NCI-H748 (cell line): ENCODE results near the gene USP20.
"Not testable (repeated sequence)": the region's sequence is repeated elsewhere in the genome, so short reads cannot be mapped to it uniquely, and the experiment has no call there.

Experiments used
- DNase-seq: peaks from one replicate; lab custom pipeline; 2025; ENCODE audit not compliant: unreplicated experiment; lab: John Stamatoyannopoulos, UW

The USP20 gene

GRCh38 chr9:129889122-129889940 is 54.1 kb downstream of the USP20 start:
- no peak for DNase-seq

GRCh38 chr9:129889941-129890717 is 54.9 kb downstream of the USP20 start:
- DNase-seq: no peak

- DNase-seq: not testable (repeated sequence)
Observed at GRCh38 chr9:129890718-129891299, 55.6 kb downstream of the USP20 start.

GRCh38 chr9:129891569-129891968 is 56.3 kb downstream of the USP20 start:
- no peak for DNase-seq

- DNase-seq: no peak
Observed at GRCh38 chr9:129894120-129894823, 59.0 kb downstream of the USP20 start.

GRCh38 chr9:129895376-129896268 is 60.4 kb downstream of the USP20 start:
- DNase-seq: no peak

- DNase-seq: no peak
Observed at GRCh38 chr9:129897263-129897662, 62.0 kb downstream of the USP20 start.

- no peak for DNase-seq
Observed at GRCh38 chr9:129898185-129898584, 62.9 kb downstream of the USP20 start.

- no peak for DNase-seq
Observed at GRCh38 chr9:129899620-129900019, 64.4 kb downstream of the USP20 start.

- no peak for DNase-seq
Observed at GRCh38 chr9:129900263-129901027, 65.2 kb downstream of the USP20 start.

- DNase-seq: no peak
Observed at GRCh38 chr9:129901993-129902739, 66.9 kb downstream of the USP20 start.

- DNase-seq: no peak
Observed at GRCh38 chr9:129902740-129903134, 67.5 kb downstream of the USP20 start.

- no peak for DNase-seq
Observed at GRCh38 chr9:129904734-129905133, 69.5 kb downstream of the USP20 start.

- DNase-seq: no peak
Observed at GRCh38 chr9:129906298-129906697, 71.0 kb downstream of the USP20 start.

- no peak for DNase-seq
Observed at GRCh38 chr9:129907201-129907600, 71.9 kb downstream of the USP20 start.

GRCh38 chr9:129908906-129909305 is 73.6 kb downstream of the USP20 start:
- DNase-seq: no peak

- DNase-seq: no peak
Observed at GRCh38 chr9:129909851-129910250, 74.6 kb downstream of the USP20 start.

GRCh38 chr9:129910628-129911567 is 75.6 kb downstream of the USP20 start:
- no peak for DNase-seq
